Fibroblast of villous mesenchyme (primary cell): ENCODE results near the gene MICAL1. TPM values are rescaled to one million over a fixed set of nuclear protein-coding genes. Genes with fewer than 3 reads are reported as not detected.

Experiments
- DNase-seq: peaks from one replicate; pipeline ENCODE4 v3.0.0-alpha.2; 2010; ENCODE audit warnings: low read depth
- H3K4me3 ChIP-seq: 2 replicates; pipeline ENCODE4 v1.5.1; 2011; ENCODE audit warnings: low read depth, mild to moderate bottlenecking, low read length
- CTCF ChIP-seq: IDR thresholded peaks from 2 replicates; pipeline ENCODE4 v1.5.1; 2012; ENCODE audit warnings: low read depth, mild to moderate bottlenecking, low read length; ENCODE audit not compliant: insufficient read depth
- total RNA-seq: library from RNA; depleted of rRNA; stranded (reverse); fragments of >200 nt; gene quantifications from 2 replicates; pipeline ENCODE4 v1.2.3, GENCODE V29; 2012

Gene MICAL1
- total RNA-seq, 1 donor: 55.3 TPM

DNA sequence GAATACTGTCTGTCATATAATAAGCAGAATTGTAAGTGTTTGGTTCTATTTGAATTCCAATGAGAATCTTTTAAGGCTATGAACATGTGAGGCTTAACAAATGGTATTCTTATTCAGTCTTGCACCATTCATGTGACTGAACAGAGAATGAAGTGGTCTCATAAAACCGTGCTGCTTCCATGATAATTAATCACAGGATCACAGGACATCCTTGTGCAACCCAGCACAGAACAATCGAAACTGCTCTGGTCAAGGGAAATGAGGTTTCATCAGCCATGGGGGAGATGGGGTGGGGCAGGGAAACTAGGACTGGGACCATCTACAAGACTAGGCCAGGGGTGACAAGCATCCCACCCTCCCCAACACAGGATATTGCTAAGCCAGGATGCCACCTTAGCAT lies 21.1 kb downstream of the MICAL1 start:
- no peak overlapping the region for H3K4me3 ChIP-seq
- no peak for TF ChIP-seq CTCF
- DNase-seq: peak; percentile 81

GRCh38 chr6:109429496-109429895 lies 26.1 kb downstream of the MICAL1 start:
- no peak for TF ChIP-seq CTCF
- no peak overlapping the region for H3K4me3 ChIP-seq
- no peak for DNase-seq

- DNase-seq: peak; percentile 87
- TF ChIP-seq CTCF: no peak
- H3K4me3 ChIP-seq: peak overlapping the region; percentile 18
Observed at GRCh38 chr6:109428889-109429477, 26.6 kb downstream of the MICAL1 start.

DNA sequence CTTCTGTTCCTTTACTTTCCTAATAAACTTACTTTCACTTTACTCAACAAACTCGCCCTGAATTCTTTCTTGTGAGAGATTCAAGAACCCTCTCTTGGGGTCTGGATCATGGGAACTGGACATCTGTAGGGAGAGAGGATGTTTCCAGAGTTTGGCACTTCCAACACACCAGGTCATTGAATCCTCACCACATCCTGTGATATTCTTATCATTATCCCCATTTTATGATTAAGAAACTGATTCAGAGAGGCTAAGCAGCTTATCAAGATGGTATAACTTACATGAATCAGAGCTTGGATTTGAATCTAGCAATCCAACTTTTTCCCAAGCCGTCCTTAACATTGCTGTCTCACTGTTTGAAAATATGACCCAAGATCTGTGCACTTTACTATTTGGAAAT lies 30.6 kb downstream of the MICAL1 start:
- TF ChIP-seq CTCF: no peak
- DNase-seq: peak; percentile 61
- H3K4me3 ChIP-seq: no peak overlapping the region

- no peak for TF ChIP-seq CTCF
- no peak for DNase-seq
- no peak overlapping the region for H3K4me3 ChIP-seq
Observed at GRCh38 chr6:109421184-109421583, 34.4 kb downstream of the MICAL1 start.

DNA sequence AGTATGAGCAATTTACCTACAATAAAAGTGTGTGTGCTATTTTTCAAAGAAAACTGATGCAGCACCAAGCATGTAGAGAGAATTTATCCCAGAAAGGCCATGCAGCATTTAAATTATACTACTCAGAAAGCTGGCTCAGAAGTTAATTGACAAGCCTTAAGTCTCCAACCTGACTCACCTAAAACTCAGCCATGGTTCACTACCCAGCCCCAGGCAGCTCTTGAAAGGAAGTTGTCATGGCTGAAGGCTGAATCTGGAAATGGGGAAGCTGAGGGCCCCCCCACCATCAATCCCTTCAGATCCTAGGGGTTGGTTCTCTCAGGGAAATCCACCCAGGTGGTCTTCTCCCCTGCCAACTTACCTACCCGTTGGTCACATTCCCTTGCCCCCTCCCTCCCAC lies 34.8 kb downstream of the MICAL1 start:
- H3K4me3 ChIP-seq: no peak overlapping the region
- no peak for TF ChIP-seq CTCF
- no peak for DNase-seq

DNA sequence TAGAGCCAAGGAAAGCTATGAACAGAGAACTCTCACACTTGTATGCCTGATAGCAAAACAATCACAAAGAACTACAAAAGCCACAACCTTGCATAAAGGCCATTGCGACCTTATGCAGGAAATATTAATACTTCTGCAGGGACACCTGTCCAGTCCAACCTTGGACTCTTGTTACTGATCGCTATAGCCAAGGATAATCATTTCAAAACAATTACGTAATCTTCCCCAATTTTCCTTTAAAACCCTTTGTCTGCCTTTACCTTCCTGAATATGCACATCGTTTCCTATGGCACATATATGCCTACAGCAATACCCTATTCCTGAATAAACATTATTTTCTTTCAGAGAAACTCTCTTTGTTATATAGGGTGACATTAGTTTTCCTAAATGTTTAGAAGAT lies 37.9 kb downstream of the MICAL1 start:
- no peak for TF ChIP-seq CTCF
- no peak for DNase-seq

More for the DNA sequence above, 37.9 kb downstream of the MICAL1 start:
- no peak overlapping the region for H3K4me3 ChIP-seq
